Caco-2 (cell line): ENCODE measurements around the gene TPRG1L. TPM values are rescaled to one million over a fixed set of nuclear protein-coding genes. Genes with fewer than 3 reads are reported as not detected.
A peak's percentile ranks its signal among the peaks of the same experiment; 100 is the strongest.

Experiments used
- BruUV-seq: library from RNA; stranded (reverse); fragments of 400-500 nt; replicated peaks from 2 replicates; lab custom pipeline; 2021; lab: Mats Ljungman, UMichigan
- CTCF ChIA-PET: fragments of 300-600 bp; sonication (Branson Sonifier 250); formaldehyde crosslinking; loops from one replicate; lab custom pipeline; 2022; ENCODE audit warnings: antibody characterized with exemption; lab: Charles Lee
- POLR2A ChIA-PET: fragments of 300-600 bp; sonication (Branson Sonifier 250); formaldehyde crosslinking; loops from one replicate; lab custom pipeline; 2022; ENCODE audit warnings: antibody characterized with exemption; lab: Charles Lee
- DNase-seq, 2 experiments: peaks; one replicate each; pipeline versions ENCODE4 v3.0.0 to v3.0.0-alpha.2; 2020 to 2022
- H3K27me3 ChIP-seq: replicated peaks from 2 replicates; pipeline ENCODE4 v1.6.0; 2011; ENCODE audit warnings: low read length; ENCODE audit not compliant: control insufficient read depth, insufficient read depth
- H3K36me3 ChIP-seq: 2 replicates; pipeline ENCODE4 v1.5.1; 2011; ENCODE audit warnings: low read length; ENCODE audit not compliant: control insufficient read depth, insufficient read depth
- H3K4me1 ChIP-seq: fragments of 250-450 bp; sonication (Bioruptor Pico); 2 replicates; pipeline ENCODE4 v1.5.1; 2020; ENCODE audit warnings: mild to moderate bottlenecking
- H3K4me3 ChIP-seq: 2 replicates; pipeline ENCODE4 v1.5.1; 2011; ENCODE audit warnings: low read depth, mild to moderate bottlenecking, control low read depth, low read length
- H3K9me3 ChIP-seq: fragments of 250-450 bp; sonication (Bioruptor Pico); 2 replicates; pipeline ENCODE4 v1.5.1; 2020; ENCODE audit warnings: mild to moderate bottlenecking, moderate library complexity
- H3K27ac Mint-ChIP-seq: one replicate; pipeline ENCODE4 v1.8.0; 2022; ENCODE audit warnings: mixed read lengths; ENCODE audit not compliant: unreplicated experiment
- H3K27me3 Mint-ChIP-seq: one replicate; pipeline ENCODE4 v1.8.0; 2022; ENCODE audit warnings: mixed read lengths; ENCODE audit not compliant: insufficient read depth, unreplicated experiment
- H3K36me3 Mint-ChIP-seq: one replicate; pipeline ENCODE4 v1.8.0; 2022; ENCODE audit warnings: mild to moderate bottlenecking, mixed read lengths; ENCODE audit not compliant: insufficient read depth, unreplicated experiment
- H3K4me1 Mint-ChIP-seq: one replicate; pipeline ENCODE4 v1.8.0; 2022; ENCODE audit warnings: low read depth, mixed read lengths; ENCODE audit not compliant: unreplicated experiment
- H3K4me3 Mint-ChIP-seq: one replicate; pipeline ENCODE4 v1.8.0; 2022; ENCODE audit warnings: mild to moderate bottlenecking, moderate library complexity, mixed read lengths; ENCODE audit not compliant: unreplicated experiment
- H3K9me3 Mint-ChIP-seq: one replicate; pipeline ENCODE4 v1.8.0; 2022; ENCODE audit warnings: mixed read lengths; ENCODE audit not compliant: unreplicated experiment
- CTCF ChIP-seq, 2 experiments: fragments of 200-600 bp in 1 of 2; IDR thresholded peaks; 1 replicate in 1 of 2; 2 replicates in 1 of 2; pipeline versions ENCODE4 v1.5.1 to v1.8.0; 2011 to 2022; ENCODE audit warnings: antibody characterized with exemption in 1 of 2, control low read depth in 1 of 2, inconsistent platforms in 1 of 2, low read depth in 1 of 2, low read length in 1 of 2, mild to moderate bottlenecking in 1 of 2, moderate library complexity in 1 of 2; ENCODE audit not compliant: insufficient read depth in 1 of 2, severe bottlenecking in 1 of 2, unreplicated experiment in 1 of 2
- intact Hi-C: fragments of 100-400 bp; cut with micrococcal nuclease; formaldehyde crosslinking; loops from one replicate; pipeline ENCODE4 v1.10.0; 2022; ENCODE audit not compliant: unreplicated experiment
- total RNA-seq: library from RNA; stranded (reverse); gene quantifications from 2 replicates; pipeline ENCODE4 v1.2.3, GENCODE V29; 2022

TPRG1L gene
- total RNA-seq, 1 experiment from 2014 or later, result 43.9 TPM

DNA sequence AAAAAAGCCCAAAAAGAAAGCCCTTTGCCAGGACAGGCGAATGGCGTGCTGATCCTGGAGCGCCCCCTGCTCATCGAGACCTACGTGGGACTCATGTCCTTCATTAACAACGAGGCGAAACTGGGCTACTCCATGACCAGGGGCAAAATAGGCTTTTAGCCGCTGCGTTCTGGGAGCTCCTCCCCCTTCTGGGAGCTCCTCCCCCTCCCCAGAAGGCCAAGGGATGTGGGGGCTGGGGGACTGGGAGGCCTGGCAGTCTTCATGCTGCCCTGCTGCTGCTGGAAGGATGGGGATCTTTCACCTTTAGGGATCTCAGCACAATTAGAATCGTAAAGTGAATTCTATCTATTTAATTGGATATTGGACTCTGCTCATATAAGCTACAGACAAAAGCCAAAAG is 3.6 kb downstream of the TPRG1L start:
- H3K36me3 ChIP-seq, result peaks cover 3% of the 10 kb centered on the region
- H3K36me3 Mint-ChIP-seq, result peaks cover 32% of the 10 kb centered on the region
- H3K4me1 ChIP-seq, result peaks cover 6% of the 10 kb centered on the region
- no TSS peak for BruUV-seq
- no peak for TF ChIP-seq CTCF (IDR thresholded peaks at IDR 0.05; ENCODE audit: insufficient read depth in 1 of 2, low read depth in 1 of 2, low read length in 1 of 2, severe bottlenecking in 1 of 2, unreplicated experiment in 1 of 2)
- H3K9me3 Mint-ChIP-seq, result no peaks in the 10 kb centered on the region
- intact Hi-C loops, result no loop called here
- H3K27me3 ChIP-seq, result no peaks in the 10 kb centered on the region
- H3K27me3 Mint-ChIP-seq, result no peaks in the 10 kb centered on the region
- DNase-seq, result no peak
- no peak overlapping the region for H3K27ac Mint-ChIP-seq
- ChIA-PET CTCF (interaction anchor here (1.7 kb wide), 1 partner anchor 10 kb away, joined by 6 read pairs; no protein-coding TSS in a partner anchor), POLR2A (no interaction called here)
- no peak overlapping the region for H3K4me3 Mint-ChIP-seq
- H3K4me3 ChIP-seq, result no peak overlapping the region
- no peaks in the 10 kb centered on the region for H3K9me3 ChIP-seq
- H3K4me1 Mint-ChIP-seq, result peaks cover 7% of the 10 kb centered on the region

GRCh38 chr1:3629561-3630160 is 4.8 kb downstream of the TPRG1L start:
- intact Hi-C loops, result no loop called here
- H3K27me3 ChIP-seq, result no peaks in the 10 kb centered on the region
- TSS peak; percentile 25 for BruUV-seq
- no peaks in the 10 kb centered on the region for H3K9me3 ChIP-seq
- Mint-ChIP-seq H3K9me3 (no peaks in the 10 kb centered on the region), H3K27ac (no peak overlapping the region), H3K27me3 (no peaks in the 10 kb centered on the region), H3K4me1 (no peaks in the 10 kb centered on the region), H3K36me3 (peaks cover 26% of the 10 kb centered on the region), H3K4me3 (no peak overlapping the region)
- H3K36me3 ChIP-seq, result peaks cover 3% of the 10 kb centered on the region
- no peak overlapping the region for H3K4me3 ChIP-seq
- no peak for DNase-seq
- ChIA-PET POLR2A (no interaction called here), CTCF (interaction anchor here (0.6 kb wide), 1 partner anchor 251 kb away, joined by 4 read pairs; no protein-coding TSS in a partner anchor)
- H3K4me1 ChIP-seq, result peaks cover 6% of the 10 kb centered on the region
- TF ChIP-seq CTCF (IDR thresholded peaks at IDR 0.05; ENCODE audit: insufficient read depth in 1 of 2, low read depth in 1 of 2, low read length in 1 of 2, severe bottlenecking in 1 of 2, unreplicated experiment in 1 of 2), result no peak

GRCh38 chr1:3630161-3630611 is 5.4 kb downstream of the TPRG1L start:
- Histone ChIP-seq H3K4me3 (no peak overlapping the region), H3K4me1 (peaks cover 6% of the 10 kb centered on the region), H3K27me3 (no peaks in the 10 kb centered on the region), H3K9me3 (no peaks in the 10 kb centered on the region), H3K36me3 (peaks cover 3% of the 10 kb centered on the region)
- H3K27me3 Mint-ChIP-seq, result no peaks in the 10 kb centered on the region
- CTCF ChIA-PET, result no interaction called here
- peaks cover 23% of the 10 kb centered on the region for H3K36me3 Mint-ChIP-seq
- no peak for DNase-seq
- intact Hi-C loops, result no loop called here
- H3K9me3 Mint-ChIP-seq, result no peaks in the 10 kb centered on the region
- no peaks in the 10 kb centered on the region for H3K4me1 Mint-ChIP-seq
- POLR2A ChIA-PET, result no interaction called here
- H3K27ac Mint-ChIP-seq, result no peak overlapping the region
- H3K4me3 Mint-ChIP-seq, result no peak overlapping the region
- TF ChIP-seq CTCF (IDR thresholded peaks at IDR 0.05; ENCODE audit: insufficient read depth in 1 of 2, low read depth in 1 of 2, low read length in 1 of 2, severe bottlenecking in 1 of 2, unreplicated experiment in 1 of 2), result no peak
- no TSS peak for BruUV-seq
